ENCODE measurements around the gene NPAP1. TPM values are rescaled to one million over a fixed set of nuclear protein-coding genes. Genes with fewer than 3 reads are reported as not detected.
"Not testable (repeated sequence)": the region's sequence is repeated elsewhere in the genome, so short reads cannot be mapped to it uniquely, and the experiment has no call there.

Gene NPAP1
- not detected in 2 replicates for total RNA-seq (2012; rRNA removed)

DNA sequence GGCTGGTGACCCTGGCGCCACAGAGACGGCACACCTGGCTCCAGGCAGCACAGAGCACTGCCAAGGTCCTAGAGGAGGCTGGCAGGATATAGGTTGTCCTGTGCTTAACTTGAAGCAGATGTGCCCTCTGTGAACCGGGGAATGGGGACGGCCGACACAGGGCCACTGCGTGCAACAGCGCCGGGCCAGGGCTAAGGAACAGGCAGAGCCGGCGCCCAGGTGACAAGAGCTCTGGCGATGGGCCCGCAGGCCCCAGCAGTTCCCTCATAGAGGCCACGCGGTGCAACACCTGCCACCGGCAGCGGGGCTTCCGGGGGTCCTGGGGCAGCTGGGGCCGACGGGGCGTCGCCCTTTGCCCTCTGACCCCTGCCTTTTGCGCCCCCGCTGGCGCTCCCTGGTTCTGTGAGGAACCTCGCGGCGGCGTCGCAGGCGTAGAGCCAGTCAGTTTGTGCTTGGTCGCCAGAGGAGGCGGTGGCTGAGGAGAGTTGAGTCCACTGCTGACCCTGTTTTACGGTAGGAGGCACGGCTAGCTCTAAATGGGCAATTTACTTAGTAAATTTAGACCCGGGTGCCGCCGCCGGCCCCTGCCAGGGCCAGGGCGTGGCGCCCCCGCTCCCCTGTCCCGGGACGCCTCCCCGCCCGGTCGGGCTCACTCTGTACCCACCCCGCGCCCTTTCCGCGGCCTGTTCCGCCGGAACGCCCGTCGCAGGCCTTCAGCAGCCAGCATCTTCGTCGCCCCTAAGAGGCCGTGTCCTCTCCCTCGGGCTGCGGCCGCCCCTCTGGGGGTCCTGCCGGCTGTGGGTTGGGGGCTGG, at the start of gene NPAP1:
NPAP1 (plus strand) TSS at position 444 of the 813 bp plus-strand sequence; CDS start at position 537, 93 bp downstream.
- H3K27me3 ChIP-seq (ENCODE audit: control insufficient read depth, insufficient read depth, low read length) = no peaks in the 10 kb centered on the region
- peaks cover 25% of the 10 kb centered on the region for H3K9me3 ChIP-seq (replicated peaks; ENCODE audit: low read length)
- H3K9ac ChIP-seq (ENCODE audit: low read depth, low read length) = no peak within 1 kb of the TSS
- H3K4me1 ChIP-seq (ENCODE audit: control insufficient read depth, insufficient read depth, low read length) = no peaks in the 10 kb centered on the region
- H3K36me3 ChIP-seq (ENCODE audit: insufficient read depth, low read length) = no peaks in the 10 kb centered on the region
- H3K4me3 ChIP-seq (ENCODE audit: low read length) = no peak within 1 kb of the TSS
- no peak within 1 kb of the TSS for H3K4me2 ChIP-seq (ENCODE audit: low read length)

DNA sequence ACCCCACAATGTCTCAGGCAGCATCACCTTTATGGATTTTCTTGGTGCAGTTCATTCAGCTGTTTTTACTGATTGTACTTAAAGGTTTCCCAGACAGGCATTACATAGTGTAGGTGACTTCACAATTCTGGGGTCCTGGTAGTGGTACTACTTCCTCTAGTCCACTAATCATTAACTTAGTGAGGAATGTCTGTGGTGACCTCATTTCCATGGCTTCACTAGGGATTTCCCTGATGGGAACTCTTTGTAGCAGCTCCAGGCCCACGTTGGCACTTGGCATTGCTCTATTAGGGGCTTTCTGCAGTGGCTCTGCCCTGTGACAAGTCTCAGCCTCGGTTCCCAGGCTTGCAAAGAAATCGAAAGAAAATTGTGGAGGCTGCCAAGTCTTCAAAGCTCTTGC, 48.1 kb upstream of the NPAP1 start:
- Histone ChIP-seq H3K4me3 (ENCODE audit: low read length) (no peak overlapping the region), H3K9ac (ENCODE audit: low read depth, low read length) (no peak overlapping the region), H3K36me3 (ENCODE audit: insufficient read depth, low read length) (no peaks in the 10 kb centered on the region), H3K27me3 (ENCODE audit: control insufficient read depth, insufficient read depth, low read length) (no peaks in the 10 kb centered on the region), H3K4me2 (ENCODE audit: low read length) (no peak overlapping the region), H3K4me1 (ENCODE audit: control insufficient read depth, insufficient read depth, low read length) (no peaks in the 10 kb centered on the region), H3K9me3 (replicated peaks; ENCODE audit: low read length) (peaks cover 8% of the 10 kb centered on the region)

GRCh38 chr15:24633082-24633481, 42.5 kb upstream of the NPAP1 start:
- Histone ChIP-seq H3K9me3 (replicated peaks; ENCODE audit: low read length) (peaks cover 17% of the 10 kb centered on the region), H3K27me3 (ENCODE audit: control insufficient read depth, insufficient read depth, low read length) (no peaks in the 10 kb centered on the region), H3K4me3 (ENCODE audit: low read length) (no peak overlapping the region), H3K4me1 (ENCODE audit: control insufficient read depth, insufficient read depth, low read length) (no peaks in the 10 kb centered on the region), H3K4me2 (ENCODE audit: low read length) (no peak overlapping the region), H3K36me3 (ENCODE audit: insufficient read depth, low read length) (no peaks in the 10 kb centered on the region), H3K9ac (ENCODE audit: low read depth, low read length) (no peak overlapping the region)

- H3K9me3 ChIP-seq (replicated peaks; ENCODE audit: low read length); H3K4me3 ChIP-seq (ENCODE audit: low read length); H3K4me1 ChIP-seq (ENCODE audit: control insufficient read depth, insufficient read depth, low read length): not testable (repeated sequence)
Measured at GRCh38 chr15:24639412-24639811, 36.2 kb upstream of the NPAP1 start.

GRCh38 chr15:24645627-24646026, 29.9 kb upstream of the NPAP1 start:
- H3K4me1 ChIP-seq (ENCODE audit: control insufficient read depth, insufficient read depth, low read length) = no peaks in the 10 kb centered on the region
- no peak overlapping the region for H3K9ac ChIP-seq (ENCODE audit: low read depth, low read length)
- H3K4me2 ChIP-seq (ENCODE audit: low read length) = no peak overlapping the region
- peaks cover 1% of the 10 kb centered on the region for H3K9me3 ChIP-seq (replicated peaks; ENCODE audit: low read length)
- no peaks in the 10 kb centered on the region for H3K27me3 ChIP-seq (ENCODE audit: control insufficient read depth, insufficient read depth, low read length)
- no peak overlapping the region for H3K4me3 ChIP-seq (ENCODE audit: low read length)
- no peaks in the 10 kb centered on the region for H3K36me3 ChIP-seq (ENCODE audit: insufficient read depth, low read length)

More at GRCh38 chr15:24639412-24639811, 36.2 kb upstream of the NPAP1 start:
- not testable (repeated sequence) for H3K9ac ChIP-seq (ENCODE audit: low read depth, low read length); H3K36me3 ChIP-seq (ENCODE audit: insufficient read depth, low read length); H3K4me2 ChIP-seq (ENCODE audit: low read length); H3K27me3 ChIP-seq (ENCODE audit: control insufficient read depth, insufficient read depth, low read length)

DNA sequence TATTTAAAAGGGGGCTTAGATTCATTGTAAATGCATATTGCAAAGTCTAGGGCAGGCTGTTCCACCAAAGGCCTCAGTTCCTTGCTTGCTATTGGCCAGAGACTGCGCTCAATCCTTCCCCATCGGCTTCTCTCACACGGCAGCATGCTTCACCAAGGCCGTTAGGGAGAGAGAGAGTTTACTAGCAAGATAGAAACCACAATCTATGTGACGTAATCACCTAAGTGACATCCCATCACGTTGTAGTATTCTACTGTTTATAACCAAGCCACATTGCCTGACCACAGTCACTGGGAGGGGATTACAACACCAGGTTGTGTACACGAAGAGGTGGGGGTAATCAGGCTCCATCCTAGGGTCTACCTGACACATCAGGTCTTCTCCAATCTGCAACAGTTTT, 16.0 kb upstream of the NPAP1 start:
- H3K4me2 ChIP-seq (ENCODE audit: low read length) = no peak overlapping the region
- H3K4me3 ChIP-seq (ENCODE audit: low read length) = no peak overlapping the region

GRCh38 chr15:24662991-24663390, 12.6 kb upstream of the NPAP1 start:
- Histone ChIP-seq H3K27me3 (ENCODE audit: control insufficient read depth, insufficient read depth, low read length) (no peaks in the 10 kb centered on the region), H3K9me3 (replicated peaks; ENCODE audit: low read length) (peaks cover 10% of the 10 kb centered on the region), H3K4me2 (ENCODE audit: low read length) (no peak overlapping the region), H3K9ac (ENCODE audit: low read depth, low read length) (no peak overlapping the region), H3K4me3 (ENCODE audit: low read length) (no peak overlapping the region), H3K4me1 (ENCODE audit: control insufficient read depth, insufficient read depth, low read length) (no peaks in the 10 kb centered on the region), H3K36me3 (ENCODE audit: insufficient read depth, low read length) (no peaks in the 10 kb centered on the region)

More for the DNA sequence above, 16.0 kb upstream of the NPAP1 start:
- H3K9ac ChIP-seq (ENCODE audit: low read depth, low read length) = no peak overlapping the region
- H3K27me3 ChIP-seq (ENCODE audit: control insufficient read depth, insufficient read depth, low read length) = no peaks in the 10 kb centered on the region
- H3K9me3 ChIP-seq (replicated peaks; ENCODE audit: low read length) = peaks cover 7% of the 10 kb centered on the region
- H3K4me1 ChIP-seq (ENCODE audit: control insufficient read depth, insufficient read depth, low read length) = no peaks in the 10 kb centered on the region
- no peaks in the 10 kb centered on the region for H3K36me3 ChIP-seq (ENCODE audit: insufficient read depth, low read length)

DNA sequence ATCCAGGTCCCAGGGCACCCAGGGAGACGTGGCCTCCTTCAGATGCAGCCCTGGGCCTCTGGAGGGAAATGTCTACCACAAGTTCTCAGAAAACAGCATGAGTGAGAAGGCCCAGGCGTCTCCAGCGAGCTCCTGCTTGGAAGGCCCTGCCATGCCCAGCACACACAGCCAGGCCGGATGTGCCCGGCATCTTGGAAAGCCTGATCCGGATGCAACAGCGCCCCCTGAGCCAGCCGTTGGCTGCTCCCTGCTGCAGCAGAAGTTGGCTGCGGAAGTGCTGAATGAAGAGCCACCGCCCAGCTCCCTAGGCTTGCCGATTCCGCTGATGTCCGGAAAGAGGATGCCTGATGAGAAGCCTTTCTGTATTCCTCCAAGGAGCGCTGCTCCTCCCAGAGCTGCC, 856 bp downstream of the NPAP1 start:
- Histone ChIP-seq H3K9me3 (replicated peaks; ENCODE audit: low read length) (peaks cover 29% of the 10 kb centered on the region), H3K36me3 (ENCODE audit: insufficient read depth, low read length) (no peaks in the 10 kb centered on the region), H3K4me1 (ENCODE audit: control insufficient read depth, insufficient read depth, low read length) (no peaks in the 10 kb centered on the region), H3K9ac (ENCODE audit: low read depth, low read length) (no peak overlapping the region), H3K4me2 (ENCODE audit: low read length) (no peak overlapping the region), H3K27me3 (ENCODE audit: control insufficient read depth, insufficient read depth, low read length) (no peaks in the 10 kb centered on the region), H3K4me3 (ENCODE audit: low read length) (no peak overlapping the region)

- H3K4me1 ChIP-seq (ENCODE audit: control insufficient read depth, insufficient read depth, low read length) = no peaks in the 10 kb centered on the region
- no peaks in the 10 kb centered on the region for H3K27me3 ChIP-seq (ENCODE audit: control insufficient read depth, insufficient read depth, low read length)
- no peak overlapping the region for H3K4me3 ChIP-seq (ENCODE audit: low read length)
- H3K36me3 ChIP-seq (ENCODE audit: insufficient read depth, low read length) = no peaks in the 10 kb centered on the region
- H3K9me3 ChIP-seq (replicated peaks; ENCODE audit: low read length) = peaks cover 29% of the 10 kb centered on the region
- H3K9ac ChIP-seq (ENCODE audit: low read depth, low read length) = no peak overlapping the region
- no peak overlapping the region for H3K4me2 ChIP-seq (ENCODE audit: low read length)
Measured at GRCh38 chr15:24678485-24678884, 2.9 kb downstream of the NPAP1 start.

DNA sequence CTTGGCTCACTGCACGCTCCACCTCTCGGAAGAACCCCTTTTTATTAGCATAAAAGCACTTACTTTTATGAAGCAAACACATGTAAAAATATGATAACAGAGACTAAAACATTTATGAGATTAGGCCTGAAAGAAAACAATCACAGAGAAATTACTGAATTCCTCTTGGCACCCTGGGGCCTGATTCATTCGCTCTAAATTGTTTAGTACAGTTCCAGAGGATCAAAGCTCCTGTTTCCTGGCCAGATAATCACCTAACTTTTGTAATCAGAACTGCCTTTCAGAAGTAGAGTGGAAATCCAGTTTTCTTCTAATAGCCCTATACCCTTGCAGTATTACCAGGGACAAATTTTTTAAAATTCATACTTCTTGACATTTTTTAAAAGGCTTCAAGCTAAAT, 6.4 kb downstream of the NPAP1 start:
- no peaks in the 10 kb centered on the region for H3K4me1 ChIP-seq (ENCODE audit: control insufficient read depth, insufficient read depth, low read length)
- H3K9ac ChIP-seq (ENCODE audit: low read depth, low read length) = no peak overlapping the region
- H3K36me3 ChIP-seq (ENCODE audit: insufficient read depth, low read length) = no peaks in the 10 kb centered on the region
- H3K27me3 ChIP-seq (ENCODE audit: control insufficient read depth, insufficient read depth, low read length) = no peaks in the 10 kb centered on the region
- H3K9me3 ChIP-seq (replicated peaks; ENCODE audit: low read length) = peaks cover 27% of the 10 kb centered on the region
- no peak overlapping the region for H3K4me3 ChIP-seq (ENCODE audit: low read length)
- H3K4me2 ChIP-seq (ENCODE audit: low read length) = no peak overlapping the region

GRCh38 chr15:24682905-24683304, 7.3 kb downstream of the NPAP1 start:
- not testable (repeated sequence) for H3K36me3 ChIP-seq (ENCODE audit: insufficient read depth, low read length); H3K4me3 ChIP-seq (ENCODE audit: low read length); H3K9ac ChIP-seq (ENCODE audit: low read depth, low read length); H3K4me2 ChIP-seq (ENCODE audit: low read length); H3K27me3 ChIP-seq (ENCODE audit: control insufficient read depth, insufficient read depth, low read length); H3K4me1 ChIP-seq (ENCODE audit: control insufficient read depth, insufficient read depth, low read length)
- peaks cover 30% of the 10 kb centered on the region for H3K9me3 ChIP-seq (replicated peaks; ENCODE audit: low read length)

GRCh38 chr15:24683736-24684135, 8.2 kb downstream of the NPAP1 start:
- Histone ChIP-seq H3K4me1 (ENCODE audit: control insufficient read depth, insufficient read depth, low read length) (no peaks in the 10 kb centered on the region), H3K9me3 (replicated peaks; ENCODE audit: low read length) (peaks cover 22% of the 10 kb centered on the region), H3K36me3 (ENCODE audit: insufficient read depth, low read length) (no peaks in the 10 kb centered on the region), H3K27me3 (ENCODE audit: control insufficient read depth, insufficient read depth, low read length) (no peaks in the 10 kb centered on the region), H3K9ac (ENCODE audit: low read depth, low read length) (no peak overlapping the region), H3K4me3 (ENCODE audit: low read length) (no peak overlapping the region), H3K4me2 (ENCODE audit: low read length) (no peak overlapping the region)

All from skeletal muscle satellite cell (primary cell).